NCI-H774 (cell line): Measurements from ENCODE around the gene SESTD1.
"Not testable (repeated sequence)": the region's sequence is repeated elsewhere in the genome, so short reads cannot be mapped to it uniquely, and the experiment has no call there.

ENCODE experiments used
- DNase-seq: peaks from one replicate; lab custom pipeline; 2025; lab: John Stamatoyannopoulos, UW

Gene SESTD1

DNA sequence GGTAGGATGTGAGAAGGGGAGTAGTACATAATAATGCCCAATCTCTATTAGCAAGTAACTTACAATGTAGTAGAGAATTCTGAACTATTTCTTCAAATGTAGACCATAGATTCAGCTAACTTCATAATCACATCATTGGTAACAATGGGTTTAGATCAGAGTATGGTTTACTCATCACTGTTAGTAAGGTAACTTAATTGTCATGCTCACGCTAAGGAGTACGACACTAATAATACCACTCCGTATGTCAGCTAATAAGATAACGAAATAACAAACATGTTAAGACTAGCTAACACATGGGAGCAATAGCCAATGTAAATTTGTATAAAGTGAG lies 158.3 kb downstream of the SESTD1 start:
- DNase-seq: no peak

DNA sequence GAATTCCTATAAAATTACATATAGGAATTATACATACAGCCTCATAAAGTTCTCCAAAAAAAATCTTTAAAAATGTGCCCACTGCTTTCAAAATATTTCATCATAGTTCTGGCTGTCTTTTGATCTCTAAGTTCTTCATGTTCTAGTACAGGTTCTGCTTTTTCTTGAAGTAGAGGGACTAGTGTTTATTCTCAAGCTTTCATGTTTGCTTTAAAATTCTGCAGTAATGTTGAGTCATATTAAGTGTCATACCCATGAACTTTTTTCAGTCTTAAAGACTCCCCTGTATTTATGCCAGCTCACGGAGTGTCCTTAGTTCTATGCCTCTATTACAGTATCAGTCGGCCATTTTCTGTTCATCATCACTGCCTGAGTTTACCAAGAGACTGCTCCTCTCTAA lies 159.9 kb downstream of the SESTD1 start:
- no peak for DNase-seq

DNA sequence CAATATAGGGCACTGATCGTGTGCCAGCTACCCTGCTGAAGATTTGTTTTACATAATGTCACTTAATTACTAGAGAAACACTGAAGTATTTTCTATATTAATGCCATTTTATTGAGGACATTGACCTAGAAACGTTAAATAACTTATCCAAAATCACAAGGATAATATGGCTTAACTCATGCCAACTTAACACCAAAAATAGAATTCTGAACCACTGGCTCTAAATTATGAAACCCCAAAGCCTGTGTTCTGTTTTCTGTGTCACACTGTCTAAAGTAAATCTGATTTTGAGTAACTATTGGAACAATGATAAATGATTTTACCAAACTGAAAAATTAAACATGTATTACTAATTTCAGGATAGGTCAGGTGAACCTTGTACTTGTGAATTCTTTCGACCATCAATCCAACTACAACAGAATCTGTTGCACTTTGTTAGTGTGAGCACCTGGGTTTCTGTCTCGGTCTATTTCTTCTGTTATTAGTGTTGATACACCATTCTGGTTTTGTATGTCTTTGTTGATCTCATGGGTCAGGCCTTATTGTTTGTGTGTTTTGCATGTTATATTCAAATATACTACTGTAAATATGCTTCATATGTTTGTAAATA lies 166.4 kb downstream of the SESTD1 start:
- DNase-seq: no peak

DNA sequence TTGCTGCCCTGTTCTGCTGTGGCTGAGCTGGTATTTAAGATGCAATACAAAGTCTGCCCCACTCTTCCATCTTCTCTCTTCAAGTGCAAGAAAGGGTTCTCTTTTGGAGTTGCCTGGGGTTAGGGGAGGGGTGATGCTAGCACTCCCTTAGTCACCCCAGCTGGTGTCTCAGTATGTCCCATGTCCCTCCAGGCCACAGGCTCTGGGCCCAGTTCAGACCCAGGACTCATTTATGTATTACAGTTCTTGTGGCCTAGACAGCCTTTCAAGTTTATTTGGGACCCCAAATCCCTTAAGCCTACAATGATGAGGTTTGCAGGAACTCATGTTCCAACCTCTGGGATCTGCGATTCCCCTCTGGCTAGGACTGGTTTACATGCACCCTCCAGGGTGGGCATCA lies 167.5 kb downstream of the SESTD1 start:
- no peak for DNase-seq

DNA sequence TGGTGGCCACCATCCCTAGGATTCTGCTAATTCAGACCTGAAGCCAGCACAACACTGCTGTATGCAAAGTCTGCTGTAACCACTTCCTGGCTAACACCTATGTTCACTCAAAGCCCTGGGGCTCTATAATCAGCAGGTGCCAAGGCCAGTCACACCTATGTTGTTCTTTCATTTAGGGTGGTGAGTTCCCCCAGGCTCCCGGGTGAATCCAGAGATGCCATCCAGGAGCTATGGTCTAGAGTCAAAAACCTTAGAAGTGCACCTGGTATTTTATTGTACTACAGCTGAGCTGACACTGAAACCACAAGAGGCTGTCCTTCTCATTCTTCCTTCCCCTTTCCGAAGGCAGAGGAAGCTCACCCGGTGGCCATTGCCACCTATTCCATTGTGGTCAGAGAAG lies 168.5 kb downstream of the SESTD1 start:
- DNase-seq: no peak

DNA sequence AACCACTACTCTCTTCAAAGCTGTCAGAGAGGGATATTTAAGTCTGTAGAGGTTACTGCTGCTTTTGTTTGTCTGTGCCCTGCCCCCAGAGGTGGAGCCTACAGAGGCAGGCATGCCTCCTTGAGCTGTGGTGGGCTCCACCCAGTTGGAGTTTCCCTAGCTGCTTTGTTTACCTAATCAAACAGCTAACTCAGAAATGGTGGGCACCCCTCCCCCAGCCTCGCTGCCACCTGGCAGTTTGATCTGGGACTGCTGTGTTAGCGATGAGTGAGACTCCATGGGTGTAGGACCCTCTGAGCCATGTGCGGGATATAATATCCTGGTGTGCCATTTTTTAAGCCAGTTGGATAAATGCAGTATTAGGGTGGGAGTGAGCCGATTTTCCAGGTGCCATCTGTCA lies 171.7 kb downstream of the SESTD1 start:
- not testable (repeated sequence) for DNase-seq

DNA sequence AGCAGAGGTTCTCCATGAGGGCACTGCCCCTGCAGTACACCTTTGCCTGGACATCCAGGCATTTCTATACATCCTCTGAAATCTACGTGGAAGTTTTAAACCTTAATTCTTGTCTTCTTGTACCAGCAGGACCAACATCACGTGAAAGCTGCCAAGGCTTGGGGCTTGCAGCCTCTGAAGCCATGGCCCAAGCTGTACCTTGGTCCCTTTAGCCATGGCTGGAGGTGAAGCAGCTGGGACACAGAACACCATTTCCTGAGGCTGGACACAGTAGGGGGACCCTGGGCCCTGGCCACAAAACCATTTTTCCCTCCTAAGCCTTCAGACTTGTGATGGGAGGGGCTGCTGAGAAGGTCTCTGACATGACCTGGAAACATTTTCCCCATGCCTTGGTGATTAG lies 181.9 kb downstream of the SESTD1 start:
- no peak for DNase-seq

DNA sequence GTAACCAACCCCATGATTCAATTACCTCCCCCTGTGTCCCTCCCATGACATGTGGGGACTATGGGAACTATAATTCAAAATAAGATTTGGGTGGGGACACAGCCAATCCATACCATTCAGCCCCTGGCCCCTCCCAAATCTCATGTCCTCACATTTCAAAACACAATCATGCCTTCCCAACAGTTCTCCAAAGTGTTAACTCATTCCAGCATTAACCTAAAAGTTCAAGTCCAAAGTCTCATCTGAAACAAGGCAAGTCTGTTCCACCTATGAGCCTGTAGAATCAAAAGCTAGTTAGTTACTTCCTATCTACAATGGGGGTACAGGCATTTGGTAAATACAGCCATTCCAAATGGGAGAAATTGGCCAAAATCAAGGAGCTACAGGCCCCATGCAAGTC lies 182.7 kb downstream of the SESTD1 start:
- no peak for DNase-seq

DNA sequence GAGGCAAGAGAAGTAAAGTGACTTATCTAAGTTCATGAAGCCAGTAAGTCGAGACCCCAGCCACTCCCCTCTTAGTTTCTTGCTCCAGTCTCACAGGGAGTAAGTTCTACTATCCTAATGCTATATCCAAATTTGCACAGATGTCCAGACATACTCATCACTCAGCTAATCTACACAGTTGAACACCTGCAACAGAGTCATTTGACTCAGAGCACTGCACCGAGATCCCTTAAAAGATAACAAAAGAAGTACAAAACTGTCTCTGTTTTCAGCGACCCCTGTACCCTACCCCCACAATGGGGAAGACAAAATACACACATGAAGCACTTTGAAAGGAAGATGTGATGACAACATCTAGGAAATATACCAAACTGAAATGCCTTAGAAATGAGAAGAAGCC lies 192.1 kb downstream of the SESTD1 start:
- DNase-seq: no peak

DNA sequence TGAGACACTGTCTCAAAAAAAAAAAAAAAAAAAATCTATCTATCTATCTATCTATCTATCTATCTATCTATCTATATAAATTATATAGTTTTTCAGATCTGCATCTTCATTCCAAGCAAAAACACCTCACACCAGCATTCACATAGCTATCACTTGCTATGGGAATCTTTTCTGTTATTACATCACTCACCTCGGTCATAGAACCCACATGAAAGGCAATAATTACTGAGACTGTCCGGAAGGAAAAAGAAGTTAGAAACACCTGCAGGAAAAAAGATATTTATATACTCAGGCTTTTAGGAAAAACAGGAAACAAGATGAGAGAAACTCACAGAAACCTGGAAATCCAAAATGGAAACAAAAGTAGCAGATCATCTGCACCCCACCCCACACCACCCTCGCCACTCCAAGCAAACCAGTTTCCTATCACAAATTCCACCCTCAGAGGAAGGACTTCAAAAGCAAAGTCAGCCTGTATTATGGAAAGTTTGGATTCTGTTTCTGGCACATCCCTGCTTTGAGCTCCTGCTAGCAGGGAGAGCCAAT lies 192.7 kb downstream of the SESTD1 start:
- DNase-seq: no peak

DNA sequence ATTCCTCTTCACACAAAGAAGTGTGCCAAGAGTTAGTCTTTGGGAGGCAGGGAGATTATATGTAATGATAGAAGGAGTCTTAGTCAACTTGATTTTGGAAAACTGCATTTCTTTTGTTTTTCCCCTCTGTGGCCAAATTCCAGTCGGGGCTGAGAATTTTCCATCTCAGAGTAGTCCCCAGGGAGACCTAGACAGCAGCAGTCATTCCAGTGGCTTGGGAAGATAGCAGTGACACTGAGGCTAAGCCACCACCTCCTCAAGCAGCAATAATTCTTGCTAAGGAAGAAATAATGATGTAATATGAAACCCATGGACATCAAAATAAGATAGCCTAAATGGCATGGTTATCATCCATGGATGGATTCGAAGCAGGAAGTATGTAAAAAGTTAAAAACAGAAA lies 193.7 kb downstream of the SESTD1 start:
- DNase-seq: no peak

DNA sequence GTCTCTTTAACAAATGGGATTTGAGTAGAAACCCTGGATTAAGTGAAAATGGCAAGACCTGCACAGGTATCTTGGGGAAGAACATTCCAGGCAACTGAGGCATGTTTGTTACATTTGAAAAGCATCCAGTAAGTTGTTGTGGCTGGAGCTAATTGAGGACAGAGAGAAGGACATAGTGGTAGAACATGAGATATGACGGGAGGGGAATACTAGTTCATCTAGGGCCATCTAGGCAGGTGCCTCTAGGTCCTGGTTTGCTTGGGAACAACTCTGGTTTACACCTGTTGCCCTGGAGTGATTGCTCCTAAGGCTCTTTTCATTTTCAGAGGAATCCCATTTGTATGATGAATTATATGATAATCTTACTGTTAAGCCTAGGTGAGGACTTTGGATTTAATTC lies 194.9 kb downstream of the SESTD1 start:
- DNase-seq: no peak

DNA sequence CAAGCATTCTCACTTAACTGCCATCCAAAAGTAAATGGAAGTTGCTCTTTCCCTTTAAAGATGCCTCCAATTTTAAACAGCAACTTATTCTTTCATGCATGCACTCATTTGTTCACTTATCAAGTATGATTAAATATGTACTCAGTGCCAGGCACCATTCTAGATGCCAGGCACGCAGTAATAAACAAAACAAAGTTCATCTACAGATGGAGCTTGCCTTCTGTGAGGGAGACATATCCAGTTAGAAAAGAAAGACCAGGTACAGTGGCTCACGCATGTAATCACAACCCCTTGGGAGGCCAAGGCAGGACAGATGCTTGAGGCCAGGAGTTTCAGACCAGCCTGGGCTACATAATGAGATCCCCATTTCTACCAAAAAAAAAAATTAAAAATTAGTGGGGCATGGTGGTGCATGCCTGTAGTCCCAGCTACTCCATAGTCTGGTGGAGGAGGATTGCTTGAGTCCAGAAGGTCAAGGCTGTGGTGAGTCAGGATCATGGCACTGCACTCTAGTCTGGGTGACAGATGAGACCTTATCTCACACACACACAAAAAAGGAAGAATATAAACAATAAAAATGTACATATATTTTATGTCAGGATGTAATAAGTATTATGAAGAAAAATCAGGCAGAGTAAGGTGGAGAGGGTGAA lies 195.5 kb downstream of the SESTD1 start:
- no peak for DNase-seq

DNA sequence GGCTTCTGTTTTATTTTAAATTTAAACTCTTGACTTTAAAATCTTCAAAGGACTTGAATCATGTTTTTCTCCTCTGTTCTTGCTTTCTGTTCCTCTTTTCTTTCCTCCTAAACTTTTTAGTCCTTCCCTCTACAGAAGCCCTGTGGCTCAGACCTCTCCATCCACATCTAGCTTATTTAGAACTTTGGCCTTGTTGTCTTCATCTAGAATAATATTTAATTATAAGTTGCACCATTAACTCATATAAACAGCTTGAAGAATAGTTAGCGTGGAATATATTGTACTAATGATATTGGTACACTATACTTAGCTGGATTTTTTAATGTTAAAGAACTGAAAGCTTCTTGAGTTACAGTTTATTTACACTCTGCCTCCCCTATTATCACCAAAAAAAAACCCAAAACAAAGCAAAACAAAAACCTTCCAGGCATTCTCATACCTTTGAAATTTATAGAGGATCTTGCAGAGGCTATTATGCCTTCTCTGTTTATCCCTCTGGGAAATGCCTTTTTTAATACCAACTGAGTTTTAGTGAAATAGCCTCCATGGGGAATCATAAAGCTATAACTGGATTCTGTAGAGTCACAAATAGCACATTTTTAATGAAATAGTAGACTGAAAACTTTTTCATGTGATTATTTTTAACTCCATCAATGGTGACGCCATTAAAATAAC lies 205.5 kb downstream of the SESTD1 start:
- no peak for DNase-seq

DNA sequence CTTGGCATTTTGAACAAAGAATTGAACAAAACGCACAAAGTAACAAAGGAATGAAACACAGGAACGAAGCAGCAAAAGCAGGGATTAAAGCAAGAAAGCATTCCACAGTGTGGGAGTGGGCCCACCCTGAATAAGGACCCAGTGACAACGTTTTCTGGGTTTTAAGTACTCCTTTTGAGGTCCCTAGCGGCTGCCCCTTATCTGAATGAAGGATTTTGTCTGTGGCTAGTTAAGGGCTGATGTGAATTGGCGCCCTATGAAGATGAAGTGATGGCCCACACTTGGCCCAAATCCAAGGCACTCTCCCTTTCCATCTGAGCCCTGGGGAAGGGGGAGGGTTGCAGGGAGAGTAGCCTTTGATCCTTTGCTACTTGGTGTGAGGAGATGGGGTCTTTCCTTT lies 206.9 kb downstream of the SESTD1 start:
- DNase-seq: no peak

DNA sequence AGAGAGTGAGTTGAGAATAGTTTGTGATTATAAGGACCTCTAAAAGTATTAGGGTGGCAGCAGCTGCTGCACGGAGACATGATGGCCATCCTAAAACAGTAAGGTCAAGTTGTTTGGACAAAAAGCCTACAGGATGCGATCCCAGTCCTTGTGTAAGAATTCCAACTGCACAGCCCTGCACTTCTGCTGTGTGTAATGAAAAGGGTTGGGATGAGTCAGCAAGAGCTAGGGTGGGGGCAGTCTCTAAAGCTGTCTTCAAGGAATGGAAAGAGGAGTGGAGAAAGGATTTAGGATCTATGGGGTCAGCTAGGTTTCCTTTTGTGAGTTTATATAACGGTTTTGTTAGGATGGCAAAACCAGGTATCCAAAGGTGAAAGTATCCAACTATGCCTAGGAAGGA lies 211.1 kb downstream of the SESTD1 start:
- DNase-seq: not testable (repeated sequence)
